PFSK-1 (cell line): ENCODE results near the gene UGGT1.

Experiments used
- FOXP2 ChIP-seq: optimal IDR thresholded peaks from 2 replicates; pipeline ENCODE3; 2011; ENCODE audit warnings: borderline replicate concordance, control low read depth, inconsistent platforms; ENCODE audit not compliant: insufficient read depth; ENCODE audit errors: extremely low read length, extremely low read depth
- POLR2AphosphoS5 ChIP-seq: IDR thresholded peaks from 2 replicates; pipeline ENCODE4 v1.6.1; 2012; ENCODE audit warnings: low read depth, mild to moderate bottlenecking, control low read depth, low read length, moderate library complexity
- SIN3A ChIP-seq: IDR thresholded peaks from 2 replicates; pipeline ENCODE4 v1.6.1; 2012; ENCODE audit warnings: mild to moderate bottlenecking, low read length, moderate library complexity, borderline replicate concordance; ENCODE audit not compliant: insufficient read depth
- TAF1 ChIP-seq: IDR thresholded peaks from 2 replicates; pipeline ENCODE4 v1.6.1; 2012; ENCODE audit warnings: low read length, control low read depth, borderline replicate concordance; ENCODE audit not compliant: insufficient read depth
- TF ChIP-seq, protein P1 (sequence below), 2 experiments: IDR thresholded peaks; 2 replicates each; pipeline versions ENCODE4 v1.6.1 to v1.8.0; 2011 to 2012; ENCODE audit warnings: low read depth in 2 of 2, low read length in 2 of 2, control low read depth in 1 of 2, inconsistent platforms in 1 of 2, mild to moderate bottlenecking in 1 of 2, moderate library complexity in 1 of 2; ENCODE audit not compliant: insufficient read depth in 1 of 2

DNA sequence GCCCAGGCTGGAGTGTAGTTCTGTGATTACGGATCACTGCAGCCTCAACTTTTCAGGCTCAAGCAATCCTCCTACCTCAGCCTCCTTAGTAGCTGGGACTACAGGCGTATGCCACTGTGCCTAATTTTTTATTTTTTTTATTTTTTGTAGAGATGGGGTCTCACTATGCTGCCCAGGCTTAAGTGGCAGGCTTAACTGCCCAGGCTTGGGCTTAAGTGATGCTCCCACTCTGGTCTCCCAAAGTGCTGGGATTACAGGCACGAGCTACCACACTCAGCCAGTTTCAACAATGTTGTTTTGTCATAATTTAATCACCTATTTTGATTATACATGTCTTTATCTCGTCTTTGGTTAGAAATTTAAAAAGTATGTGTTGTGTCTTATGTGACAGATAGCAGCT, 18.2 kb downstream of the UGGT1 start:
- TF ChIP-seq, protein P1, sequence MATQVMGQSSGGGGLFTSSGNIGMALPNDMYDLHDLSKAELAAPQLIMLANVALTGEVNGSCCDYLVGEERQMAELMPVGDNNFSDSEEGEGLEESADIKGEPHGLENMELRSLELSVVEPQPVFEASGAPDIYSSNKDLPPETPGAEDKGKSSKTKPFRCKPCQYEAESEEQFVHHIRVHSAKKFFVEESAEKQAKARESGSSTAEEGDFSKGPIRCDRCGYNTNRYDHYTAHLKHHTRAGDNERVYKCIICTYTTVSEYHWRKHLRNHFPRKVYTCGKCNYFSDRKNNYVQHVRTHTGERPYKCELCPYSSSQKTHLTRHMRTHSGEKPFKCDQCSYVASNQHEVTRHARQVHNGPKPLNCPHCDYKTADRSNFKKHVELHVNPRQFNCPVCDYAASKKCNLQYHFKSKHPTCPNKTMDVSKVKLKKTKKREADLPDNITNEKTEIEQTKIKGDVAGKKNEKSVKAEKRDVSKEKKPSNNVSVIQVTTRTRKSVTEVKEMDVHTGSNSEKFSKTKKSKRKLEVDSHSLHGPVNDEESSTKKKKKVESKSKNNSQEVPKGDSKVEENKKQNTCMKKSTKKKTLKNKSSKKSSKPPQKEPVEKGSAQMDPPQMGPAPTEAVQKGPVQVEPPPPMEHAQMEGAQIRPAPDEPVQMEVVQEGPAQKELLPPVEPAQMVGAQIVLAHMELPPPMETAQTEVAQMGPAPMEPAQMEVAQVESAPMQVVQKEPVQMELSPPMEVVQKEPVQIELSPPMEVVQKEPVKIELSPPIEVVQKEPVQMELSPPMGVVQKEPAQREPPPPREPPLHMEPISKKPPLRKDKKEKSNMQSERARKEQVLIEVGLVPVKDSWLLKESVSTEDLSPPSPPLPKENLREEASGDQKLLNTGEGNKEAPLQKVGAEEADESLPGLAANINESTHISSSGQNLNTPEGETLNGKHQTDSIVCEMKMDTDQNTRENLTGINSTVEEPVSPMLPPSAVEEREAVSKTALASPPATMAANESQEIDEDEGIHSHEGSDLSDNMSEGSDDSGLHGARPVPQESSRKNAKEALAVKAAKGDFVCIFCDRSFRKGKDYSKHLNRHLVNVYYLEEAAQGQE (IDR thresholded peaks at IDR 0.05; ENCODE audit: insufficient read depth in 1 of 2, low read depth in 2 of 2, low read length in 2 of 2): no peak
- TF ChIP-seq POLR2AphosphoS5: no peak
- TF ChIP-seq SIN3A: no peak
- no peak for TF ChIP-seq TAF1
- TF ChIP-seq FOXP2: no peak
